CD4-positive, alpha-beta T cell treated with Interleukin-4 for 4 hours (primary cell): Measurements from ENCODE around the gene CIPC.
A peak's percentile ranks its signal among the peaks of the same experiment; 100 is the strongest.

Experiments
- DNase-seq: peaks from one replicate; pipeline ENCODE4 v3.0.0-alpha.2; 2020

Gene CIPC

GRCh38 chr14:77128414-77128891 lies 30.4 kb downstream of the CIPC start:
- DNase-seq = no peak

DNA sequence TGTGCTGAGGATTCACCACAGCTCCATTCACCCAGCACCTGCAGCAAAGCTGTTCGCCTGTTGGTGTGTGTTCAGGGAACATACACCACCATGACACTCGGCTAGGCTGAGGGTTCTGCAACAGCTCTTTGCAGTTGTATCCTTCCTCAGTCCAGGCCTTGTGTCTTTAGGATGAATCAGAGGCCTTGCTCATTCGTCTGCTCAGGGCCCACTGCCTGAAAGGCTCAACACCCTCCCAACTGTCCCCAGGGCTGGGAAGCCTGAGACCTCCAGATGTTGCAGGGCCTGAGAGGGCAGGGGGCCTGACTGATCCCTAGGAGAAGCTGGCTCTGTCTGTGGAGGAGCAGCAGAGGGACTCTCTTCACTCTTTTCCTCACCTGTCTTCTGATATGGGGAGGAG lies 32.3 kb downstream of the CIPC start:
- no peak for DNase-seq

DNA sequence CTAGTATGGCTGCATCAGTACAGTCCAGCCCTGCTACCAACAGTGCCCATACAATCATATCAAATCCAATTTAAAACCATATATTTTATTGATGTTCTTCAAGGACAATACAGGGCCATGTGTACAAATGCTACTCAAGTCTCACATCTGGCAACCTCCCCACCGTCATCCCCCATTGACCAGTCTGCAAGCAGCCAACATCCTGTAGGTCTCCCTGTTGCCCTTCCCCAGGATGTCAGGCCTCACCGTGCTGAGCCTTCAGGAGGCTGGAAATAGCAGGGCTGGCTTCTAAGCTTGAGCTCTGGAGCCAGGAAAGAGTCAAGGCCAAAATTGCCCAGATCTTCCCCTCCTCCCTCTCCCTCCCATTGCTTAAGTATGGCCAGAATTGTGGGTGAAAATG lies 33.1 kb downstream of the CIPC start:
- DNase-seq = no peak

GRCh38 chr14:77131871-77132486 lies 33.9 kb downstream of the CIPC start:
- DNase-seq = no peak

GRCh38 chr14:77133720-77134338 lies 35.8 kb downstream of the CIPC start:
- peak; percentile 34 for DNase-seq

GRCh38 chr14:77139022-77139421 lies 41.0 kb downstream of the CIPC start:
- no peak for DNase-seq

- DNase-seq = no peak
Observed at GRCh38 chr14:77139540-77140358, 41.7 kb downstream of the CIPC start.

- DNase-seq = no peak
Observed at GRCh38 chr14:77140359-77141213, 42.5 kb downstream of the CIPC start.

- DNase-seq = no peak
Observed at GRCh38 chr14:77141214-77142004, 43.4 kb downstream of the CIPC start, which contains the start of gene ZDHHC22. TSS of gene ZDHHC22 (minus strand) at chr14:77141791. CDS start at chr14:77139738, 2,053 bp downstream.

GRCh38 chr14:77142005-77142800 lies 44.1 kb downstream of the CIPC start:
- DNase-seq = no peak

- no peak for DNase-seq
Observed at GRCh38 chr14:77143071-77143470, 45.0 kb downstream of the CIPC start.

DNA sequence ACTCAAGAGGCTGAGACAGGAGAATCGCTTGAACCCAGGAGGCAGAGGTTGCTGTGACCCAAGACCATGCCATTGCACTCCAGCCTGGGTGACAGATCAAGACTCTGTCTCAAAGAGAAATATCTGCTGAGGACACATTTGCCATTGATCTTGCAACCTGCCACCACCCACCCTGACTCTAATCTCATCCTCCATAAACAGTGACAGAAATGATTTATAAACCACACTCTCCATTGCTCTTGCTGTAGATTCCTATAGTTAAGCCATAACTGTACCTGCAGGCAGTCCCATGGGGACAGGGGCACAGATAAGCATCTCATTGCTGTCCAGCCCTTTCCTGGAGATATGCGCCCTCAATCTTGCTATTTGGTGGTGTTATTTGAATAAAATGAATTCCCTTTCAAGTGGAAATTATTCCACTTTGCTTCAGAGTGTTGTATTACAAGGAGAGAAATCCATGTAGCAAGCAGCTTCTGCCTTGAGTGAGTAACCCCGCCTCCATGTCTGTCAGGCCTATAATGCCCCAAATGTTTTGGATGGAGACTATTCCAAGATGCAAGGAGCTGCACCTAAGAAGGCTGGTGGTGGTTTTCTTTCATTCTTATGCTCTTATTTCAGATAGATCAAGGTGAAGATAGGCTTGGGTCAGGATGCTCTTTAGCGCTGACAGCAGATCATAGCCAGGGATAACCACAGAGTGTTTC lies 46.5 kb downstream of the CIPC start:
- no peak for DNase-seq

- DNase-seq = no peak
Observed at GRCh38 chr14:77145975-77146740, 48.1 kb downstream of the CIPC start.

GRCh38 chr14:77148510-77149231 lies 50.6 kb downstream of the CIPC start:
- DNase-seq = no peak

- no peak for DNase-seq
Observed at GRCh38 chr14:77151245-77151644, 53.2 kb downstream of the CIPC start.

DNA sequence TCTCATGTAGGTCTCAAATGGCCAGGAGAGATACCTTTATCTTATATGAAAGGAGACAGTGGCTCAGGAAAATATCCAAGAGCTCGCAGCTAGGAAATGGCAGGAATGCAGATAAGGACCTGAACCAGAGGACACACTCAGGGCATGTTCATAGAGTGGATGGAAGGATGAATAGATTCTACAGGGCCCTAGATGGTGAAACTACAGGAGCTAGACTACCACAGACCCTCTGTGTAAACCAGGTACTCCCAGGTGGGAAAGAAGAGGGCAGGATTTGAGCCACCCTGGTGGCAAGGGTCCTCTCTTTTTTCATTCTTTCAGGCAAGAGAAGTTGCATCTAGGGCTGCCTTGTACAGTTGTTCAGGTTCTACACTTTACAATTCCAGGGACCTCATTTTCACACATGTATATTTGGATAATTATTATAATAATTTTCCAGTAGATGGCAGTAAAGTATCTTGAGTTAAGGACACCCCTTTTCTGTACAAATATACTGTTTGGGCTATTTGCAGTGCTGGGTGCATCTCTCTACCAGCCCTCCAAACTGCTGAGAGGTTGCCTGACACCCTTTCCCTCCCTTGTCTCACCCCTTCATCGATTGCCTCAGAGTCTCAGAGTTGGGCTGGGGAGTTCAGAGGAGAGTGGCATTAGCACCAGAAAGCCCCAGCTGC lies 54.0 kb downstream of the CIPC start:
- DNase-seq = peak; percentile 8

DNA sequence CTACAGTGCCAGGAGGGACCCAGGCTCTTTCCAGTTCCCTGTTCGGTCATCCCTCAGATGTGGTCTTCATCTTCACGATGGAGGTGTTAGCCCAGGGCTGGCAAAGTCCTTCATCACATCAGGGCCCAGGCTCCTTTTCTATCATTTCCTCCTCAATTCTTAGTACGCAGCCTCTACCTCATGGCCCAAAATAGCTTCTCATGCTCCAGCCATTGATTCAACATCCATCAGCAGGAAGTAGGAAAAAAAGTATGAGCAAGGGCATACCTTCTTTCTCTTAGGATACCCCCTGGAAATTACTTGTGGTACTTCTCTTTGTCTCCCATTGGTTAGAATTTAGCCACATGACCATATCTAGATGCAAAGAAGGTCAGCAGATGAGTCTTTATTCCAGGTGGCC lies 55.7 kb downstream of the CIPC start:
- DNase-seq = no peak

- no peak for DNase-seq
Observed at GRCh38 chr14:77154421-77154820, 56.4 kb downstream of the CIPC start.
